Transverse colon (tissue), 3 donors: ENCODE results near the gene PAFAH1B2.

ENCODE experiments used
- POLR2A ChIP-seq: fragments of 450-650 bp; IDR thresholded peaks from one replicate; pipeline ENCODE4 v1.6.1; 2016; ENCODE audit warnings: antibody characterized with exemption, mild to moderate bottlenecking, moderate library complexity
- TF ChIP-seq, protein P1 (sequence below), 5 experiments: fragments of 200-600 bp in 3 of 5; fragments of 450-650 bp in 2 of 5; sonication (generic) in 3 of 5; IDR thresholded peaks; 1 replicate in 2 of 5; 2 replicates in 3 of 5; pipeline ENCODE4 v1.5.1; 2016 to 2017; ENCODE audit warnings: antibody characterized with exemption in 5 of 5, inconsistent platforms in 3 of 5, mild to moderate bottlenecking in 2 of 5, moderate library complexity in 1 of 5

DNA sequence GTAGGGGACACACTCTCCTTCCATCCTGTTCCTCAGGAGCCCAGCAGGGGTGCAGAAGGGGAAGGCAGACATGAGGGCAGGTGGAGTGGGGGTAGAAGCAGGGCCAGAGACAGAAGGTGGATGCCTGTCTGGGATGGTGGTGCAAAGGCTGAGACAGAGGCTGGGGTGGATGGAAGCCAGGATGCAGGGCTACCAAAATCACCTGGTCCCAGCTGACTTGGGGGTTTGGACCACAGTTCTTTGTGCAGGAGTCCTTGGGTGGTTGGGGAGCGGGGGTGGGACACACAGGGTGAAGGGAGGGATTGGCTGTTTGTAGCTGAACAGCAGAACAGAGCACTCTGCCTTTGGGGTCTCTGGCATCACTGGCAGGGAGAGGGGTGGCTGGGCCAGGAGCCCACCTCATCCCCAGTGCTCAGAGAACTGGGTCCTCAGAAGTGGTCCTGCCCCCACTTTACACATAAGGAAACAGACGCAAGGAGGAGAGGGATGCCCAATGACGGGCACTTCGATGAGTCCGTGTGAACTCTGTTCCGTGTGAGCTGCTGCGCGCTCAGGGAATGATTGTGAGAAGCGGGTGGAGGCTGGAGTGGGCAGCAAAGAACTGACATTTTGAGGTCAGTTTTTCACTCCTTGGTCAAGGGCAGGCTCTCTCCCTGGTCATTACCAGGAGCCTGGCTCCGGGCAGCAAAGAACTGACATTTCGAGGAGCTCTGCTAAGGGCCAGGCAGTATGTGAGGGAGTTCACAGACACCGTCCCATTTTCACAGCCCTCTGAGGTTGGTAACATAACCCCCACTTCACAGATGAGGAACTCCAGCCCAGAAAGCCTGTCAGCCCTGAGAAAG is 56.9 kb downstream of the PAFAH1B2 start:
- no peak for TF ChIP-seq POLR2A
- TF ChIP-seq, protein P1, sequence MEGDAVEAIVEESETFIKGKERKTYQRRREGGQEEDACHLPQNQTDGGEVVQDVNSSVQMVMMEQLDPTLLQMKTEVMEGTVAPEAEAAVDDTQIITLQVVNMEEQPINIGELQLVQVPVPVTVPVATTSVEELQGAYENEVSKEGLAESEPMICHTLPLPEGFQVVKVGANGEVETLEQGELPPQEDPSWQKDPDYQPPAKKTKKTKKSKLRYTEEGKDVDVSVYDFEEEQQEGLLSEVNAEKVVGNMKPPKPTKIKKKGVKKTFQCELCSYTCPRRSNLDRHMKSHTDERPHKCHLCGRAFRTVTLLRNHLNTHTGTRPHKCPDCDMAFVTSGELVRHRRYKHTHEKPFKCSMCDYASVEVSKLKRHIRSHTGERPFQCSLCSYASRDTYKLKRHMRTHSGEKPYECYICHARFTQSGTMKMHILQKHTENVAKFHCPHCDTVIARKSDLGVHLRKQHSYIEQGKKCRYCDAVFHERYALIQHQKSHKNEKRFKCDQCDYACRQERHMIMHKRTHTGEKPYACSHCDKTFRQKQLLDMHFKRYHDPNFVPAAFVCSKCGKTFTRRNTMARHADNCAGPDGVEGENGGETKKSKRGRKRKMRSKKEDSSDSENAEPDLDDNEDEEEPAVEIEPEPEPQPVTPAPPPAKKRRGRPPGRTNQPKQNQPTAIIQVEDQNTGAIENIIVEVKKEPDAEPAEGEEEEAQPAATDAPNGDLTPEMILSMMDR (IDR thresholded peaks at IDR 0.05) = no peak
